ENCODE measurements around the gene LGALS13.
"Not testable (repeated sequence)": the region's sequence is repeated elsewhere in the genome, so short reads cannot be mapped to it uniquely, and the experiment has no call there.

Gene LGALS13

GRCh38 chr19:39623946-39624345 lies 21.6 kb downstream of the LGALS13 start:
- DNase-seq, result no peak

- not testable (repeated sequence) for DNase-seq
These were observed 25.3 kb downstream of the LGALS13 start for GRCh38 chr19:39627631-39628030.

- DNase-seq, result no peak
These were observed 28.9 kb downstream of the LGALS13 start for GRCh38 chr19:39631178-39631577.

- DNase-seq, result no peak
These were observed 29.3 kb downstream of the LGALS13 start for GRCh38 chr19:39631626-39632025.

GRCh38 chr19:39637891-39638290 lies 35.6 kb downstream of the LGALS13 start:
- no peak for DNase-seq

GRCh38 chr19:39641773-39642172 lies 39.4 kb downstream of the LGALS13 start:
- no peak for DNase-seq

GRCh38 chr19:39643591-39643990 lies 41.3 kb downstream of the LGALS13 start:
- DNase-seq, result no peak

GRCh38 chr19:39645800-39646411 lies 43.6 kb downstream of the LGALS13 start:
- peak; percentile 11 for DNase-seq

- no peak for DNase-seq
These were observed 45.6 kb downstream of the LGALS13 start for GRCh38 chr19:39647918-39648317.

- DNase-seq, result no peak
These were observed 53.3 kb downstream of the LGALS13 start, which contains the start of gene LGALS16 for GRCh38 chr19:39655613-39656012. Gene LGALS16, plus strand, starts transcription at chr19:39655913. Its CDS starts 49 bp downstream, at chr19:39655962.
